H4 (cell line): ENCODE measurements around the gene ZMIZ1. TPM values are rescaled to one million over a fixed set of nuclear protein-coding genes. Genes with fewer than 3 reads are reported as not detected.
A peak's percentile ranks its signal among the peaks of the same experiment; 100 is the strongest.

Source experiments
- DNase-seq: peaks from one replicate; pipeline ENCODE4 v3.0.0-alpha.2; 2015; ENCODE audit warnings: low spot score
- total RNA-seq: library from RNA; depleted of rRNA; stranded (reverse); fragments of >200 nt; shearing (Covaris generic); gene quantifications from 2 replicates; pipeline ENCODE4 v1.2.3, GENCODE V29; 2014

The ZMIZ1 gene
- total RNA-seq, 1 experiment from 2014 or later: 10.9 TPM

- DNase-seq: no peak
These were observed 116.5 kb downstream of the ZMIZ1 start for GRCh38 chr10:79185067-79185774.

DNA sequence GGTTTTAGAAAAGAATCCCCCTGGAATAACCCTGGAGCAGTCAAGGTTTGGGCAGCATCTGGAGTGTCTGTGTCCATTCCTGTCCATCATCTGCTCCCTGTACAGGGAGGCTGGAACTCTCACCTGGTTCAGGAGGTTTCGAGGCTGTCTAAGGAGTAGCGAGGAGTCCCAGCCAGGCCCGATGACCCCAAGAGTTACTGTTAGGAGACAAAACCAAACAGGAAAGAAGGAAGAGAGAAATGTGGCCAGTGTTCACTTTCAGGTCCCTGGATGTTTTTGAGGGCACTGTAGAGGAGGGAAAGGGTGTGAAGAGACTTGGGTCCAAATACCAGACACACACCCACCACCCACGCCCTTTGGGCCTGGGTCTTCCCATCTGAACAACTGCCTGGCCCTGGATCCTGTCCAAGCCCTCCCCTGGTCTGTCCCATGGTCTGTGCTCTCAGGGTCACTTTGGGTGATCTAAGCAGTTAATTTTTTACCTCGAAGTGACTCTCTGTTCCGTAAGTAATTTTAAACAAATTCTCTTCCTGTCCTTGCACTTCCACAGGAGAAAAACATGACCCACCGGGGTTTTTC lies 117.1 kb downstream of the ZMIZ1 start:
- DNase-seq: no peak

DNA sequence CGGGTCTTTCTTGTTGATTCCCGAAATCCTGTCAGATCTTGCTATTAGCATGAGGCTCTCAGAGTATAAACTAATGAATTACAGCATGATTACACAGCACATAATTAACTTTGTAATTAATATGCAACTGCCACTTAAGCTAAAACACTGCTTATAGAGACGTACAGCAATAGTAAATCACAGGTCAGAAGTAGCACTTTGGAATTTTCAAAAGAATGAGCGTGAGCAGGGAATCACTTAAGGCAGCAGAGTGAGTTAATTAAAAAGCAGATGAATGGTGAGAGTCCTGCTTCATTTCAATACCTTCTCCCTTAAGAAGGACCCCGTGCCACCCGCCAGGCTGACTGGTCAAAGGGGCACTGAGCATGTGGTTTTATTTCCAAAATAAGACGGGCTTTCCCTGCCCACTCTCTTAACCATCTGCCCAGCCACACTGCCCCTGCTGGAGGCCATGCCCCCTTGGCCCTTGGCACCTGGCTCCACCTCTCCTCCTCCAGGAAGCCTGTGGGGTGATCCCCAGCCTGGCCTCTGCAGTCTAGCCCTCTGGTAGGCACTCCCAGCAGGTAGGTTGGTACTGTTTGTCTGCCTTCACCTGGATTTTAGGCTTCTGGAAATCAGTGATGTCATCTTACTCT lies 117.8 kb downstream of the ZMIZ1 start:
- DNase-seq: no peak

DNA sequence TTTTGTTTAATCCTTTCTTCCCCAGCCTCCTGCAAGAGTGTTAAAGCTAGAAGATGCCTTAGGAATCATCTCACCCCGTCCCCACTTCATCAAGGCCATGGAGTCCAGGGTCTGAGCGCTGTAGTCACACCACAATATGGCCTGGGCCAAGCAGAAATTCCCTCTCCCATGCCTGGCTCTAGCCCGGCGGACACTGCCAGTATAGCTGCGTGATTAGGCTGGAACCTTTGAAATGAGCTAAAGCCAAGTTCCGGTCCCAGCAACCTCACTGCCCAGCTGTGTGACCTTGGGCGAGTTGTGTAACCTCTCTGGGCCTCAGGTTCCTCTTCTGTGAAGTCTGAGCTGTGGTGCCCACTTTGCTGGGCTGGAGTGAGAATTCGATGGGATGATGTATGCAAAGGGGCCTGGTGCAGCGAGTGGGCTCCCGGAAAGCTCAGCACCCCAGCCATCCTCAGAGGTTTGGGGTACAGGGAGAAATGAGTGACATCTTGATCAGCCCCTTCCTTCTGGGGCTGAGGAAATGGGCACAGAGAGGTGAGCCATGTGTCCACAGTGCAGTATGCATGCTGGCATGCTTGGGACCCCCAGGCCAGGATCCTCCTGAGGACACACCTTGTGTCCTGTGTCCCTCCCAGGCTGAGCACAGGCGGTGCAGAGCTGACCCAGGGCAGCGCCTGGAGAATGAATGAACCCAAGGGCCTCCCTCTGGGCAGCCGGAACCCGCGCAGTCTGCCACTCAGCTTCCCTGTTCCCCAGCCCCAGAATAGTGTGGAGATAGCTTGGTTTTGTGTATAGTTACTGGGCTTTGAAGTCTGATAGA lies 118.6 kb downstream of the ZMIZ1 start:
- no peak for DNase-seq

DNA sequence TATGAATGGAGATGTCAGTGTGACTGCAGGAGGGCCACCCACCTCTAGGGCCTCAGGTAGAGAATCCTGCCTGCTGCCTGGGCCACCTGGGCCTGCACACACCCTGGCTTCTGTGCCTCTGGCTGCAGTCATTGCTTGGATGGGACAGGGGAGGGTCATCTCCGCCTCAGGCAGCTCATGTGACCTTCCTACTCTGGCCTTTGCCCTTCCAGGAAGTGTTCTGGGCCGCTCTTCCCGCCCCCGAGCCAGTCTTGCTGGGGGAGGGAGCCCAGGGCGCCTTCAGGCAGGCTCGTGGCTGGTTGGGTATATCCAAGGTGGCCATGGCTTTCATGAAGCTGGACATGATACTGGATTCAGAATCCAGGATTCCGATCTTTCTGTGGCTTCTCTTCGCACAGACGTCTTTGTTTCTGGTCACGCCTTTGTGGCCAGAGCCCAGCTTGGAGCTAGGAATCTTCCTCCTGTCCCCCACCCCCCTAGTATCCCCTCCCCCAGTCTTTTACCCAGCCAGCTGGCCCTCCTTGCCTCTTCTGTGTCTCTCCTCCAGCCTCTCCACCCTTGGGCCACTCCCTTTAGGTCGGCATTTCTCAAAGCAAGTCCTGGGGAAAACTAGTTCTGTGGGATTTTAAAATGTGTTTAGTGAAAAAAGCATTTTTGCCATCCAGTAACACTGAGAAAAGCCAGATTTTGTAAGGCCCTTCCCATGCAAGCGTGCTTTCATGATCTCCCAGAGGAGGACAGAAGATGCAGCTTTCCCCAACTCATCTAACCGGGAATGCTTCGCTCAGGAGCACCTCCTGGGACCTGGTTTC lies 119.6 kb downstream of the ZMIZ1 start:
- no peak for DNase-seq

DNA sequence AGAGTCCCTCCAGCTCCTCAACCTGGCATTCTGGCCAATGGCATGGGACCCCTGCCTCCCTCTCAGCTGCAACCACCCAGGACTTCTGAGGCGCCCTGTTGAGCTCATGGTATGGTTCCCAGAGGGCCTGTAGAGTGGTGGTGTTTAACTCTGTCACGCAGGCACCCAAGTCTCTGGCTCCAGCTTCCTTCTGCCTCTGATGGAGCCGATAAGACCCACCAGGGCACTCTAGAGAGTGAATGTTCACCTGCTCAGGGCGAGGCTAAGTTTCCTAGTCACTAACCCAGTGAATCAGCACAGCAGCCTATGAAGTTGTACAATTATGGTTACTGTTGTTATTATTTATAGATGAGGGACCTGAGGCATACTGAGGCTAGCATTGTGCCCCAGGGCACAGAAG lies 120.4 kb downstream of the ZMIZ1 start:
- no peak for DNase-seq

GRCh38 chr10:79189853-79190435 lies 121.2 kb downstream of the ZMIZ1 start:
- peak; percentile 57 for DNase-seq

GRCh38 chr10:79190740-79191261 lies 122.0 kb downstream of the ZMIZ1 start:
- DNase-seq: no peak

DNA sequence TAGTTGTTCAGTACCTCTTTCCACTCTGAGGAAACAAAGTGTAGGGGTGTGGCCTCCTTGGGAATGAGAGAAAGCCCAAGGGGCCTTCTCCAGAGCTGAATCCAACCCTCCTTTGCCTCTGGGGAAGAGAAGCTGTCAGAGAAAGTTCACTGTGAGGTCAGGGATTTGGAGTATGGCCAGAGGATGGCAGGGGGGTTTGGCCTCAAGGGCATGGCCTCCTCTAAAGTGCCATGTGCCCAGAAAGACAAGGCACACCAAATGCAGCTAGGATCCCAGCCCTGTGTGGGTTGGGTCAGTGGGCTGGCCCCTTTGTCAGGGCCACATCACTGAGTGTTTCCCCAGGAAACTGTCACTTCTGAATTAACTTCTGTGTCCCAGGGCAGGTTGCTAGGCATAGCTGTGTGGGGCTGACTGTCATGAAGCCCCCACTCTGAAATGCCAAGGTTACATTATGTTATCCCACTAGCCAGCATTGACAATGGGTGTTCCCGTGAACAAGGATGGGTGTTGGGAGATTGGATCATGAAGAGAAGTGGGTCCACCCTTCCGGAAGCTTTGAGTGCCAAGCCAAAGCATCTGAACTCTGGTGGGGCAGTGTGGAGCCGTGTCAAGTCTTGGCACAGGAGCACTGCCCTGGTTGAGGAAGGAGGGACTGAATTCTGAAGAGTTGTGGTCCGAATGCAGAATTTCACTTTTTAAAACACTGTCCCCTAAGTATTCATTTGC lies 123.3 kb downstream of the ZMIZ1 start:
- no peak for DNase-seq

DNA sequence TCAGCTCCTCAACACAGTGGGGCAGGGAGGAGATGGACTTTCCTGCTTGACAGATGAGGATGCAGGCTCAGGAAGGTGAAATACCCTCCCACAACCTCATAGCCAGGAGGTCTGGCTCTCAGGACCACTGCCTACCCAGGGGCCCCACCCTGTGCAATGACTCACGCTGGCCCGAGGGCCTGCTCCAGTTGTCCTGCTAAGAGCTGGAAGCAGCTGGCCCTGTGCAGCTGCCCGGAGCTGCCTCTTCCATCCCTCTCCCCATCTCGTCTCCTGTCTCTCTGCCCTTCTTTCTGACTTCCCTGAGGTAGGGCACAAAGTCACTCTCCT lies 123.9 kb downstream of the ZMIZ1 start:
- DNase-seq: peak; percentile 44

- no peak for DNase-seq
These were observed 125.1 kb downstream of the ZMIZ1 start for GRCh38 chr10:79193694-79194382.

- peak; percentile 79 for DNase-seq
These were observed 126.5 kb downstream of the ZMIZ1 start for GRCh38 chr10:79195091-79195923.

DNA sequence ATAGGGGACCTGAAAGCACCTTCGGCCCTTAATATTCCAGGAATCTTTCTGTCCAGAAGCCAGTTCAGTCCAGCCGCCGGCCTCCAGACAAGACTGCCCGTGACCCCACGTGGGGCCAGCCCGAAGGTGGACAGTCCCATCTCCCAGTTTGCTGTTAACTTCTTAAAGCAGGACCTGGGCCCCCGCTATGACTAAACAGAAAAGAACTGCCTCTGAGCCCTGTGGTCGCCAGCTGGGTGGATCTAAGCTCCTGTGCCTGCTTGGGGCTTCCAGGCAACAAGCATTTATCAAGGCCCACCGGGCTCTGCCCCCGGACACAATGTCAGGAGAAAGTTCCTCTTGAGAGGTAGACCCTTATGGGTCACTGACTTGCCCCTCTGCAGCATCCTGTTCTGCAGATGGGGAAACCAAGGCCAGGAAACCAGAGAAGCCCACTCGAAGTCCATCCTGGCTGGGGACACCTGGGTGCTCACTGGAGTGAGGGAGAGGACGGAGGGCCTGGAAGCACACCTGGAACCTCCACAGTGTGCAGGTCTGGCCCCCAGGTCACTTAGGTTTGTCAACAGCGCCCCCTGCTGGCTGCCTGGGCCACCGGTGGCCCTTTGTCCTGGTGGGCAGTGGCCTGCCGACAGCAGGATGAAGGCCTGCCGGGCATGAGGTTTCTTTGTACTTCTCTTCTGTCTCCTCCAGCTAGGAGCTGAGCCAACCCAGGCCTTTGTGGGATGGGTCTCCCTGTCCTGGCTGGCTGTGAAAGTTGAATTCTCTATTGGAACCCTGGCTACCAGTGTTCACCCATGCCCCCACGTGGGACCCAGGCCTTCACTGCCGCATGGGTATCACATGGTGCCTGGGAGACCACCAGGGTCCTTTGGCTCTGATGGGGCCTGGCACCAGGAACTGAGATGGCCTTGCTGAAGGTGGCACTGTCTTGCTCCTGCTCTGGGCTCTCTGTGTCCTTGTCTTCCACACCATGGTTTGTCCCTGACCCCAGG lies 128.0 kb downstream of the ZMIZ1 start:
- DNase-seq: peak; percentile 48

DNA sequence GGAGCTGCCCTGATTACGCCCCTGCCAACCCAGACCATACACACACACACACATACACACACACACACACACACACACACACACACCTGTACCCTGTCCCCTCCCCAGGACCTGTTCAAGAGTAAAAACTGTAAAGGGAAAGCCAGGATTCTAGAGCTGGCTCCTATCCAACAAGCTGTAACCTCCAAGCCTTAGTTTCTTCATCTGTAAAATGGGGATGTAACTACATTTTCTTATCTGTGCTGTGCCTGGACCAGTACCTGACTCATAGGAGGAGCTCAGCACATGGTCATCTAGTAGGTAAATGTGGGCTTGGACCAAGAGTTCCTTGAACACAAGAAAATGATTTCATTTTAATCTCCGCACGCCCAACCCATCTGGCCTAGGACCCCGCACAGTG lies 128.8 kb downstream of the ZMIZ1 start:
- no peak for DNase-seq

- no peak for DNase-seq
These were observed 131.6 kb downstream of the ZMIZ1 start for GRCh38 chr10:79200346-79200745.

- no peak for DNase-seq
These were observed 132.9 kb downstream of the ZMIZ1 start for GRCh38 chr10:79201706-79202105.

DNA sequence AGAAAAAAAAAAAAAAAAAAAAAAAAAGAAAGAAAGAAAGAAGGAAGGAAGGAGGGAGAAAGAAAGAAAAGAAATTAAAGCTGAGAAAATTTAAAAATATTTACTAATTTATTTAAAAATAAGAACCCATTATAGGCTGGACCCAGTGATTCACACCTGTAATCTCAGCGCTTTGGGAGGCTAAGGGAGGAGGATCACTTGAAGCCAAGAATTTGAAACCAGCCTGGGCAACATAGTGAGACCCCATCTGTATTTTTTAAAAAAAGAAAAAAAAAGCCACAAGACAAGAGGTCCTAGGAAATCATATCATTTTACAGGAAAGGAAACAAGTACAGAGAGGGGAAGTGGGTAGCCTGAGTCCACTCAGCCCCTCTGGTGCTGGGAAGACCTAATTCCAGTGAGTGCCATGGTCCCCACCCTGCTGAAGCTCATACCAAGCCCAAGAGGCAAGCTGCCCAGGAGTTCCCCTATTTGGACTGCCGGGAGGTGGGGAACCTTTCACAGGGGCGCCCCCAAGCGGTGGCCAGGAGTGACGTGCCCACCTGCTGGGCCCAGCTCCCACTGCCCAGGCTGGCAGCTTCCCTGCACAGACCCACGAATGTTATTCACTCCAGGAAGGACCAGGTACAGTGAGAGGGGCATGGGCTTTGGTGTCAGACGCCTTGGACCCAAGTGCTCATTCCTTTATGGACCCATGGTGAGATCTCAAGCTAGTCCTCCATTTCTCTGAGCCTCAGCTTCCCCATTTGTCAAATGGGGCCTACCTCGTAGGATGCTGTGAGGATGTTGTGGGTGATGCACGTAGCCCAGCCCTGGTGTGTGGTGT lies 133.6 kb downstream of the ZMIZ1 start:
- peak; percentile 37 for DNase-seq
